Testis (tissue), 3 donors: ENCODE results near the gene VAMP1. TPM values are rescaled to one million over a fixed set of nuclear protein-coding genes. Genes with fewer than 3 reads are reported as not detected.
A peak's percentile ranks its signal among the peaks of the same experiment; 100 is the strongest.

Experiments
- DNase-seq: peaks from one replicate; pipeline ENCODE4 v3.0.0-alpha.2; 2019
- H3K27ac ChIP-seq, 2 donors: fragments of 200-600 bp; sonication (generic); one replicate each; pipeline ENCODE4 v1.5.1; 2019
- H3K27me3 ChIP-seq: fragments of 200-600 bp; sonication (generic); one replicate; pipeline ENCODE4 v1.5.1; 2019
- H3K36me3 ChIP-seq: fragments of 200-600 bp; sonication (generic); one replicate; pipeline ENCODE4 v1.5.1; 2017; ENCODE audit warnings: low read depth; ENCODE audit errors: missing control alignments
- H3K4me1 ChIP-seq: fragments of 200-600 bp; sonication (generic); one replicate; pipeline ENCODE4 v1.5.1; 2019
- H3K4me3 ChIP-seq, 2 donors: fragments of 200-600 bp; sonication (generic); one replicate each; pipeline ENCODE4 v1.5.1; 2017 to 2019
- H3K9me3 ChIP-seq: fragments of 200-600 bp; sonication (generic); one replicate; pipeline ENCODE4 v1.5.1; 2017
- POLR2A ChIP-seq: fragments of 450-650 bp; IDR thresholded peaks from one replicate; pipeline ENCODE4 v1.6.1; 2017; ENCODE audit warnings: antibody characterized with exemption, mild to moderate bottlenecking, moderate library complexity
- WGBS, 2 donors: methylation state at CpG; one replicate each; pipeline ENCODE4 v1.1.5; 2018; 5-methylcytosine and 5-hydroxymethylcytosine counted together
- intact Hi-C: fragments of 100-400 bp; cut with DNase I; formaldehyde crosslinking; loops from one replicate; pipeline ENCODE4 v1.15.1; 2023; ENCODE audit warnings: low total_unique reads
- polyA plus RNA-seq: library from polyadenylated mRNA; stranded (reverse); fragments of 350-450 nt; fragmentation: Illumina TruSeq; extraction: RNeasy Lipid Tissue Mini Kit (QIAGEN cat#74804); gene quantifications from one replicate; pipeline ENCODE4 v1.2.3, GENCODE V29; 2014; ENCODE audit warnings: low read depth, low replicate concordance; ENCODE audit not compliant: insufficient read depth
- total RNA-seq, 2 donors: library from RNA; depleted of rRNA; stranded (reverse); fragments of >200 nt; gene quantifications; one replicate each; pipeline ENCODE4 v1.2.3, GENCODE V29; 2016
- TF ChIP-seq, protein P1 (sequence below), 3 experiments: fragments of 450-650 bp in 2 of 3; fragments of 200-600 bp in 1 of 3; sonication (generic) in 1 of 3; IDR thresholded peaks; one replicate each; pipeline ENCODE4 v1.5.1; 2016 to 2019; ENCODE audit warnings: antibody characterized with exemption in 3 of 3, mild to moderate bottlenecking in 2 of 3, moderate library complexity in 1 of 3

The VAMP1 gene
- total and polyA plus RNA-seq, 3 donors from 2014 or later: 12.7 to 18.3 (median 15.0) TPM

- H3K36me3 ChIP-seq: no peaks in the 10 kb centered on the region
- DNase-seq: no peak
- H3K27ac ChIP-seq: no peak overlapping the region
- H3K27me3 ChIP-seq: no peaks in the 10 kb centered on the region
- H3K4me1 ChIP-seq: no peaks in the 10 kb centered on the region
- TF ChIP-seq, protein P1, sequence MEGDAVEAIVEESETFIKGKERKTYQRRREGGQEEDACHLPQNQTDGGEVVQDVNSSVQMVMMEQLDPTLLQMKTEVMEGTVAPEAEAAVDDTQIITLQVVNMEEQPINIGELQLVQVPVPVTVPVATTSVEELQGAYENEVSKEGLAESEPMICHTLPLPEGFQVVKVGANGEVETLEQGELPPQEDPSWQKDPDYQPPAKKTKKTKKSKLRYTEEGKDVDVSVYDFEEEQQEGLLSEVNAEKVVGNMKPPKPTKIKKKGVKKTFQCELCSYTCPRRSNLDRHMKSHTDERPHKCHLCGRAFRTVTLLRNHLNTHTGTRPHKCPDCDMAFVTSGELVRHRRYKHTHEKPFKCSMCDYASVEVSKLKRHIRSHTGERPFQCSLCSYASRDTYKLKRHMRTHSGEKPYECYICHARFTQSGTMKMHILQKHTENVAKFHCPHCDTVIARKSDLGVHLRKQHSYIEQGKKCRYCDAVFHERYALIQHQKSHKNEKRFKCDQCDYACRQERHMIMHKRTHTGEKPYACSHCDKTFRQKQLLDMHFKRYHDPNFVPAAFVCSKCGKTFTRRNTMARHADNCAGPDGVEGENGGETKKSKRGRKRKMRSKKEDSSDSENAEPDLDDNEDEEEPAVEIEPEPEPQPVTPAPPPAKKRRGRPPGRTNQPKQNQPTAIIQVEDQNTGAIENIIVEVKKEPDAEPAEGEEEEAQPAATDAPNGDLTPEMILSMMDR (IDR thresholded peaks at IDR 0.05): no peak
- TF ChIP-seq POLR2A: no peak
- H3K9me3 ChIP-seq: no peaks in the 10 kb centered on the region
- intact Hi-C loops: no loop called here
- no peak overlapping the region for H3K4me3 ChIP-seq
- WGBS, 2 donors: 89 to 90% methylated on average over 14 of the region's 14 CpGs
Observed at GRCh38 chr12:6462234-6462995, 8.1 kb downstream of the VAMP1 start.

DNA sequence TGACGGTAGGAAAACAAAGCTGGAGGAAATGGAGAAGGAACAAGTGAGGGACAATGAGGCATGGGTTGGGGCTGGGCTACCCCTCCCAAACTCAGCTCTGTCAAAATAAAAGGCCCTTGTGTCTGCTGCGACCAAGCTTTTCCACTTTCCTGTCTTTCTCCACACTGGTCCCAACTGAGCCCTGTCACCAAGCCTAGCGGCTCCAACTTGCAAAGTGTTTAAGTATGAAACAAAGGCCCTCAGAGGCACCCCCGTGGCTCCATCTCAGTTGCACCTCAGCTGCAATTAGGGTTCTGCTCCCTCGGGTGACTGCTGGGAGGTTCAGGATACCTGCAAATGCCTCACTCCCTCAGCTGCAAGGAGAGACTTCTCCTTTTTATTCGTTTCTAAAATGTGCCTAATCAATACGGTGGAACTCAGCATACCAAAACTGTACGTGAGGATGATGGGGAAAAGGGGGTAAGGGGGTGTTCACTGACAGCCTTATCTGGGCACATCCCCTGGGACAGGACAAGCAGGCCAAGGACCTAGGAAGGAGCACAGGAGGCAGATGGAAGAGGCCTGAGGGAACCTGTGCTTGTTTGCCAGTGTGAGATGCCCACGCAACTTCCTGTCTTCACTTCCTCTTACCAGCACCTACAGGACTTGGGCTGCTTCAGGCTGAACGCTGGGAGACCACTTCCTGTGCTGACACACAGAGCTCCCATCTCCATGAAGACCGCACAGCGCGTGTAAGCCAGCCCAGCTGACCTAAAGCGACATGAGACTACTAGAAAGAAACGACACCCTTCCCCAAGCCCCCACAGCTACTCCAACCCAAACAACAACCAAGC is 8.9 kb downstream of the VAMP1 start:
- peak; percentile 48 for DNase-seq
- H3K36me3 ChIP-seq: no peaks in the 10 kb centered on the region
- intact Hi-C loops: no loop called here
- no peak overlapping the region for H3K27ac ChIP-seq
- H3K4me1 ChIP-seq: no peaks in the 10 kb centered on the region
- TF ChIP-seq, protein P1 (IDR thresholded peaks at IDR 0.05): no peak
- TF ChIP-seq POLR2A: no peak
- whole genome bisulfite sequencing, 2 donors: 77 to 83% methylated on average over 15 of the region's 15 CpGs
- no peak overlapping the region for H3K4me3 ChIP-seq
- H3K27me3 ChIP-seq: no peaks in the 10 kb centered on the region
- H3K9me3 ChIP-seq: no peaks in the 10 kb centered on the region

GRCh38 chr12:6460751-6461371 is 9.6 kb downstream of the VAMP1 start:
- no peaks in the 10 kb centered on the region for H3K9me3 ChIP-seq
- H3K4me3 ChIP-seq: no peak overlapping the region
- H3K27ac ChIP-seq: no peak overlapping the region
- WGBS, 2 donors: 91 to 92% methylated on average over 10 of the region's 10 CpGs
- intact Hi-C loops: no loop called here
- H3K4me1 ChIP-seq: no peaks in the 10 kb centered on the region
- no peak for DNase-seq
- no peaks in the 10 kb centered on the region for H3K36me3 ChIP-seq
- H3K27me3 ChIP-seq: no peaks in the 10 kb centered on the region
- TF ChIP-seq POLR2A: no peak
- TF ChIP-seq, protein P1 (IDR thresholded peaks at IDR 0.05): no peak

DNA sequence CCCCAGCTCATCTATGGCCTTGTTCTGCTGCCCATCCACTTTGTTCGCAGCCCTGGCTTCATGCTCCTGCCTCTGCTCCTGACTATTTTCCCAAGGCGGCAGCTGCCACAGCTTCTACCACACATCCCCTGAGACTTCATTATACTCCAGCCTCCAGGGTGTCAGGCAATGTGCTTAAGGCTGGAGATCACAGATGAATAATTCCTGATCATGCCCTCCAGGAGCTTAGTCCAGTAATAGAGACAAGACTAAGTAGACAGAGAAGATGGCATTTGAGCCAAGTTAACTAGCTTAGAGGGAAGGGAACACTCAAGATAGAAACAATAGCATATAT is 11.5 kb downstream of the VAMP1 start:
- H3K9me3 ChIP-seq: no peaks in the 10 kb centered on the region
- DNase-seq: no peak
- H3K4me1 ChIP-seq: no peaks in the 10 kb centered on the region
- no peak overlapping the region for H3K27ac ChIP-seq
- TF ChIP-seq, protein P1 (IDR thresholded peaks at IDR 0.05): no peak
- TF ChIP-seq POLR2A: no peak
- no peaks in the 10 kb centered on the region for H3K27me3 ChIP-seq
- H3K36me3 ChIP-seq: no peaks in the 10 kb centered on the region
- intact Hi-C loops: loop anchor here (10.0 kb wide), 1 partner anchor 124 kb away; no protein-coding TSS in a partner anchor
- WGBS, 2 donors: 94 to 100% methylated on average over 2 of the region's 2 CpGs
- H3K4me3 ChIP-seq: no peak overlapping the region
